ENCODE measurements around the gene NFE2L2.
"Not testable (repeated sequence)": the region's sequence is repeated elsewhere in the genome, so short reads cannot be mapped to it uniquely, and the experiment has no call there.

The NFE2L2 gene

DNA sequence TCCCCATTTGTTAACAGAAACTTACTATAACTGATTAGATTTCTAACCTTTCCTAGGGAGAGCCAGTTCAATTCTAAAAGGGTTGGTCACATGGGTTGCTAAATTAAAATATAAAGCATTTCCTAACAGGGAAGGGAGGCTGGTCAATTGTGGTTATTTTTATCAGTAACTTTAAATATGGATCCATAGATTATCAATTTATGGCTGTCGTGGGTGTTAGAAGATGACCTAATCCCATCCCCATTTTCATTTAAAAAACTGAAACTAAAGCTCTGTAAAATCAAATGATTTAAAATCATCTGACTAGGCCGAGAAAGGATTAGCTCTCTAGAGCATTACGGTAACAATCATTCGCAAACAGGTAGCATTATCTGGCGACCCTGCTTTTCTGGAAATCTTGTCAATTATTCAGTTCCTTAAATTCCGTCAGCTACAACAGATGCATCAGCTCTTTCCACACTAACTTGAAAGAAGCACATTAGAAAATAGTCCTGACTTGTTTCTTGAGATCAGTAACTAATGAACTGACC lies 52.9 kb downstream of the NFE2L2 start:
- no peak for DNase-seq (ENCODE audit: low spot score)
- TF ChIP-seq, protein P1, sequence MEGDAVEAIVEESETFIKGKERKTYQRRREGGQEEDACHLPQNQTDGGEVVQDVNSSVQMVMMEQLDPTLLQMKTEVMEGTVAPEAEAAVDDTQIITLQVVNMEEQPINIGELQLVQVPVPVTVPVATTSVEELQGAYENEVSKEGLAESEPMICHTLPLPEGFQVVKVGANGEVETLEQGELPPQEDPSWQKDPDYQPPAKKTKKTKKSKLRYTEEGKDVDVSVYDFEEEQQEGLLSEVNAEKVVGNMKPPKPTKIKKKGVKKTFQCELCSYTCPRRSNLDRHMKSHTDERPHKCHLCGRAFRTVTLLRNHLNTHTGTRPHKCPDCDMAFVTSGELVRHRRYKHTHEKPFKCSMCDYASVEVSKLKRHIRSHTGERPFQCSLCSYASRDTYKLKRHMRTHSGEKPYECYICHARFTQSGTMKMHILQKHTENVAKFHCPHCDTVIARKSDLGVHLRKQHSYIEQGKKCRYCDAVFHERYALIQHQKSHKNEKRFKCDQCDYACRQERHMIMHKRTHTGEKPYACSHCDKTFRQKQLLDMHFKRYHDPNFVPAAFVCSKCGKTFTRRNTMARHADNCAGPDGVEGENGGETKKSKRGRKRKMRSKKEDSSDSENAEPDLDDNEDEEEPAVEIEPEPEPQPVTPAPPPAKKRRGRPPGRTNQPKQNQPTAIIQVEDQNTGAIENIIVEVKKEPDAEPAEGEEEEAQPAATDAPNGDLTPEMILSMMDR (IDR thresholded peaks at IDR 0.05; ENCODE audit: borderline replicate concordance, control extremely low read depth, extremely low read depth, insufficient read depth, missing control alignments): no peak
- in situ Hi-C loops (cut with MboI; ENCODE audit: low sequenced_read_pairs, unreplicated experiment): no loop called here

DNA sequence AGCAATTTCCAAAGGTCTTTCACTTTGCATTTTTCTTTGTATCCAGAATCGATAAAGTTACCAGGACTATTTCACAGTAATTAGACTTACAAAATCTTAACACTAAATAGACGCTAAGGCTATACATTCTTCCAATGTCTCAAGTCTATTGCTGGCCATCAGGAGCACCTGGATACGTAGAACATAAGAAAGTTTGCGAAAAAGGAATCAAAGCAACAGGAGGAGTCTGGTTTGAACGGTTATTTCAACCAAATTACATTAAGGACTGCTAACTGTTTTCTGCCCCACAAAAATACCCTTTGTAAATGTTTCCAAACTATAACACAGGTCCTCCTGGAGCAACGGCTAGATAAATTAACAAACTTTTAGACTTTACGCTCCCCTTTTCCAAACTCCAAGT lies 53.4 kb downstream of the NFE2L2 start:
- in situ Hi-C loops (cut with MboI; ENCODE audit: low sequenced_read_pairs, unreplicated experiment): no loop called here
- no peak for DNase-seq (ENCODE audit: low spot score)

DNA sequence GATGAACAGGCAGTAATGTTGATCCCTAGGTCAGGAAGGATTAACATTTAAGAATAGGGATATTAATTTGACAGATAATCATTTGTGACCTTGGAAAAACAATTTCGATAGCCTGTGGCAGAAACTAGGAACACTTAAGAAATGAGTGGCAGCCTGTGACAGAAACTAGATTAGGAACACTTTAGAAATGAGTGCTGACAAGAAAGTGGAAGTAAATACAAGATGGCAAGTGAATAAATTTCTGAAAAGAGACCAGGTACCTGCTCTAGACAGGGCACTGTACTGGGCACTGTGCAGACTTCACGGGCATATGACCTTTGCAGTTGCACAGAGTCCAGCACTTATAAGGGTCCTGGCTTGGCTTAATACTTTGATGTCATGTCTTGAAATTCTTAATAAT lies 57.4 kb downstream of the NFE2L2 start:
- DNase-seq (ENCODE audit: low spot score): peak; percentile 42
- in situ Hi-C loops (cut with MboI; ENCODE audit: low sequenced_read_pairs, unreplicated experiment): no loop called here
- TF ChIP-seq, protein P1 (IDR thresholded peaks at IDR 0.05; ENCODE audit: borderline replicate concordance, control extremely low read depth, extremely low read depth, insufficient read depth, missing control alignments): no peak

More for the DNA sequence above, 53.4 kb downstream of the NFE2L2 start:
- TF ChIP-seq, protein P1 (IDR thresholded peaks at IDR 0.05; ENCODE audit: borderline replicate concordance, control extremely low read depth, extremely low read depth, insufficient read depth, missing control alignments): no peak

DNA sequence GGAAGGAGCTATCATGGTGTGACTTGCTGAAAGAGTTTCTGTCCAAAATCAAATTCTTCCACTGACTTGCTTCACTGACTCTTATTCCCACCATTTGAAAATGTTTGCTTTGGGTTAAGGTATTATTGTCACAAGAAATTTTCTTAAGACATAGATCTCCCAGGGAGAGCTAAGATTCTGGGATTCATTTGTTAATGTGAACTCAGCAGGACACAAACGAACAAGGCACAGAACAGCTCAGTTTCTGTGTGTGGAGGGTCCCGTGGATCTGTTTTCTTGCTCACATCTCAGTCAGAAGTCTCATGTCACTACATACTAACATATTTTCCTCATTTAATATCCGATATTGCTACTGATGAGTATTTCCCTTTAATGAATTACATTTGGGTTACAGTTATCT lies 60.1 kb downstream of the NFE2L2 start:
- in situ Hi-C loops (cut with MboI; ENCODE audit: low sequenced_read_pairs, unreplicated experiment): no loop called here
- TF ChIP-seq, protein P1 (IDR thresholded peaks at IDR 0.05; ENCODE audit: borderline replicate concordance, control extremely low read depth, extremely low read depth, insufficient read depth, missing control alignments): no peak
- no peak for DNase-seq (ENCODE audit: low spot score)

DNA sequence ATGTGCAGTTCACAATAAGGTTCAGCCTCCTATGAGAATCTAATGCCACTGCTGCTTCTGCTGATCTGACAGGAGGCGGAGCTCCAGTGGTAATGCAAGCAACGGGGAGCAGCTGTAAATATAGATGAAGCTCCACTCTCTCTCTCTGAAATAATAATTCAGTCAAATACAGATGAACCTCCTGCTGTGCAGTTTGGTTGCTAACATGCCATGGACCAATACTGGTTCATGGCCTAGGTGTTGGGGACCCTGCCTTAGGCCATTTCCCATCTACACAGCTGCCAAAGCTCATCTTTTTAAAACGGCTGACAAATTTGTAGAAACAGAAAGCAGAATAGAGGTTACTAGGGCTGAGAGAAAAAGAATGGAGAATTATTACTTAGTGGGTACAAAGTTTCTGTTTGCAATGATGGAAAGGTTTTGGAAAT lies 62.6 kb downstream of the NFE2L2 start:
- in situ Hi-C loops (cut with MboI; ENCODE audit: low sequenced_read_pairs, unreplicated experiment): no loop called here
- TF ChIP-seq, protein P1 (IDR thresholded peaks at IDR 0.05; ENCODE audit: borderline replicate concordance, control extremely low read depth, extremely low read depth, insufficient read depth, missing control alignments): no peak
- no peak for DNase-seq (ENCODE audit: low spot score)

DNA sequence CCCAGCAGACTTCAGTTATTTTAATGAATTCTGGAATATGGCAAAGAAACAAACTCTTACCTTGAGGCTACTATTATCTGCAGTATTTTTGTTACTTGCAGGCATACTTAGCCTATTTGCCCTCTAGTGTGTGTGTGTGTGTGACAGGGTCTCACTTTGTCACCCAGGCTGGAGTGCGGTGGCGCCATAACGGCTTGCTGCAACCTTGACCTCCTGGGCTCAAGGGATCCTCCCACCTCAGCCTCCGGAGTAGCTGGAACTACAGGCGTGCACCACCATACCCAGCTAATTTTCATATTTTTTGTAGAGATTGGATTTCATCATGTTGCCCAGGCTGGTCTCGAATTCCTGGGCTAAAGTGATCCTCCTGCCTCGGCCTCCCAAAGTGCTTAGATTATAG lies 64.1 kb downstream of the NFE2L2 start:
- DNase-seq (ENCODE audit: low spot score); in situ Hi-C loops (cut with MboI; ENCODE audit: low sequenced_read_pairs, unreplicated experiment): not testable (repeated sequence)

DNA sequence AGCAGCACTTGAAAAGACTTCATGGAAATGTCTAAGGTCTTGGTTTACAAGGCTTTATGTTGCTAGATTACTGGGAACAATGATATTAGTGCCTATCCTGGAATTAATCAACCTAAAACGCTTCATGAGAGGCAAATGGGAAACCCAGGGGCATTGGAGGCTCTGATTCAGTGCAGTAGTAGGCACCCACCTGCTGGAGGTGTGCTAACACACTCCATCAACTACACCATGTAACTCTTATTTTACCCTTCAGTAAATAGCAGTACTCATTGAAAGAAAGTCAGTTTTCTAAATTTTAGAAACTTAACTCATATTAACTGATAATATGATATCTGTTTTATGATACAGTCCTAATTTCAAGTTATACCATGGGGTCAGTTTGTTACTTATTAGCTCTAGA lies 69.3 kb downstream of the NFE2L2 start:
- TF ChIP-seq, protein P1 (IDR thresholded peaks at IDR 0.05; ENCODE audit: borderline replicate concordance, control extremely low read depth, extremely low read depth, insufficient read depth, missing control alignments): no peak
- no peak for DNase-seq (ENCODE audit: low spot score)
- in situ Hi-C loops (cut with MboI; ENCODE audit: low sequenced_read_pairs, unreplicated experiment): no loop called here
